Measurements from ENCODE around the gene RAI1. TPM values are rescaled to one million over a fixed set of nuclear protein-coding genes. Genes with fewer than 3 reads are reported as not detected.

Gene RAI1
- total and polyA plus RNA-seq, 2 of the 13 experiments (the other 11 are each of a cell fraction or from before 2014, with no cell fraction given), result 3.4 to 5.2 TPM

- no peak for TF ChIP-seq FUBP1 (CRISPR knock-in tag; IDR thresholded peaks at IDR 0.05; ENCODE audit: borderline replicate concordance)
- TF ChIP-seq ZNF10 (CRISPR knock-in tag; IDR thresholded peaks at IDR 0.05; ENCODE audit: borderline replicate concordance, low read depth), result no peak
- TF ChIP-seq TFDP1 (CRISPR knock-in tag; IDR thresholded peaks at IDR 0.05; ENCODE audit: borderline replicate concordance), result no peak
- TF ChIP-seq STAG1 (CRISPR knock-in tag; IDR thresholded peaks at IDR 0.05), result no peak
- no peak for TF ChIP-seq YEATS4 (CRISPR knock-in tag; IDR thresholded peaks at IDR 0.05; ENCODE audit: borderline replicate concordance)
- TF ChIP-seq JDP2 (CRISPR knock-in tag; IDR thresholded peaks at IDR 0.05; ENCODE audit: borderline replicate concordance), result no peak
- no peak for TF ChIP-seq IKZF1 (IDR thresholded peaks at IDR 0.05)
- TF ChIP-seq TGIF2 (CRISPR knock-in tag; IDR thresholded peaks at IDR 0.05), result no peak
- no peak for TF ChIP-seq ZFP36L2 (CRISPR knock-in tag; IDR thresholded peaks at IDR 0.05)
- no peak for TF ChIP-seq ZNF224 (CRISPR knock-in tag; IDR thresholded peaks at IDR 0.05)
- TF ChIP-seq BHLHE40 (IDR thresholded peaks at IDR 0.05; ENCODE audit: low read length), result no peak
- TF ChIP-seq WIZ (CRISPR knock-in tag; IDR thresholded peaks at IDR 0.05), result no peak
- TF ChIP-seq TFE3 (CRISPR knock-in tag; IDR thresholded peaks at IDR 0.05), result no peak
- no peak for TF ChIP-seq ZUFSP (CRISPR knock-in tag; IDR thresholded peaks at IDR 0.05; ENCODE audit: borderline replicate concordance)
- no peak for TF ChIP-seq HNF4A (CRISPR knock-in tag; IDR thresholded peaks at IDR 0.05)
- no peak for TF ChIP-seq FOXJ3 (CRISPR knock-in tag; IDR thresholded peaks at IDR 0.05; ENCODE audit: borderline replicate concordance)
- 0 out of 2 replicates have a peak, but pooled peaks have one; percentile 22 for TF ChIP-seq GATAD2A (CRISPR knock-in tag; IDR thresholded peaks at IDR 0.05)
- no peak for TF ChIP-seq NR2F6 (IDR thresholded peaks at IDR 0.05)
- 0 out of 2 replicates have a peak, but pooled peaks have one; percentile 28 for TF ChIP-seq NR2F6 (CRISPR knock-in tag; IDR thresholded peaks at IDR 0.05)
- no peak for TF ChIP-seq ZNF3 (CRISPR knock-in tag; IDR thresholded peaks at IDR 0.05)
- TF ChIP-seq POLR2AphosphoS2 (IDR thresholded peaks at IDR 0.05; ENCODE audit: low read depth, low read length), result no peak
- no peak for TF ChIP-seq ETS1 (CRISPR knock-in tag; IDR thresholded peaks at IDR 0.05)
- TF ChIP-seq PHF21A (CRISPR knock-in tag; IDR thresholded peaks at IDR 0.05), result peak; percentile 55; the same call in 1 of the 2 replicates
- TF ChIP-seq ZKSCAN1 (IDR thresholded peaks at IDR 0.05; ENCODE audit: low read length), result no peak
- TF ChIP-seq ZNF570 (CRISPR knock-in tag; IDR thresholded peaks at IDR 0.05; ENCODE audit: borderline replicate concordance), result no peak
Measured at GRCh38 chr17:17691468-17692263, 10.4 kb downstream of the RAI1 start (continued).

Data from HepG2 (cell line).